Fibroblast of skin of back (primary cell): ENCODE measurements around the gene CTSE.
"Not testable (repeated sequence)": the region's sequence is repeated elsewhere in the genome, so short reads cannot be mapped to it uniquely, and the experiment has no call there.

Experiments used
- DNase-seq: peaks from one replicate; pipeline ENCODE4 v3.0.0-alpha.2; 2013

The CTSE gene

GRCh38 chr1:206013026-206013795, 10.5 kb downstream of the CTSE start:
- no peak for DNase-seq

- no peak for DNase-seq
Measured at GRCh38 chr1:206012086-206012859, 11.4 kb downstream of the CTSE start.

GRCh38 chr1:206011057-206011456, 12.6 kb downstream of the CTSE start:
- no peak for DNase-seq

- no peak for DNase-seq
Measured at GRCh38 chr1:206010060-206010459, 13.6 kb downstream of the CTSE start.

GRCh38 chr1:206006946-206007345, 16.7 kb downstream of the CTSE start:
- no peak for DNase-seq

GRCh38 chr1:206005778-206006180, 17.9 kb downstream of the CTSE start:
- no peak for DNase-seq

- no peak for DNase-seq
Measured at GRCh38 chr1:206005234-206005633, 18.5 kb downstream of the CTSE start.

- no peak for DNase-seq
Measured at GRCh38 chr1:206004826-206005225, 18.9 kb downstream of the CTSE start.

GRCh38 chr1:206003854-206004800, 19.6 kb downstream of the CTSE start:
- no peak for DNase-seq

GRCh38 chr1:206002871-206003801, 20.6 kb downstream of the CTSE start, which contains the start of gene RAB7B:
Gene RAB7B, minus strand, starts transcription at chr1:206003395. Its CDS starts 9,260 bp downstream, at chr1:205994135.
- peak; percentile 71 for DNase-seq

GRCh38 chr1:206002160-206002559, 21.5 kb downstream of the CTSE start:
- DNase-seq: no peak

- DNase-seq: peak; percentile 95
Measured at GRCh38 chr1:206001476-206001888, 22.2 kb downstream of the CTSE start.

GRCh38 chr1:206000641-206001339, 22.9 kb downstream of the CTSE start:
- no peak for DNase-seq

GRCh38 chr1:205998457-205999241, 25.0 kb downstream of the CTSE start:
- DNase-seq: no peak

- not testable (repeated sequence) for DNase-seq
Measured at GRCh38 chr1:205996641-205997040, 27.1 kb downstream of the CTSE start.

- DNase-seq: no peak
Measured at GRCh38 chr1:205994346-205994745, 29.3 kb downstream of the CTSE start.

GRCh38 chr1:205993068-205993467, 30.6 kb downstream of the CTSE start:
- DNase-seq: no peak

- no peak for DNase-seq
Measured at GRCh38 chr1:205992218-205992882, 31.3 kb downstream of the CTSE start.

GRCh38 chr1:205991237-205991636, 32.5 kb downstream of the CTSE start:
- peak; percentile 33 for DNase-seq
